ENCODE data around the gene FBXO24.

The FBXO24 gene

GRCh38 chr7:100598425-100598824 is 12.3 kb downstream of the FBXO24 start:
- no peak for FAIRE-seq

- no peak for FAIRE-seq
Measured at GRCh38 chr7:100599911-100600729, 14.0 kb downstream of the FBXO24 start.

- no peak for FAIRE-seq
Measured at GRCh38 chr7:100600730-100601038, 14.6 kb downstream of the FBXO24 start.

DNA sequence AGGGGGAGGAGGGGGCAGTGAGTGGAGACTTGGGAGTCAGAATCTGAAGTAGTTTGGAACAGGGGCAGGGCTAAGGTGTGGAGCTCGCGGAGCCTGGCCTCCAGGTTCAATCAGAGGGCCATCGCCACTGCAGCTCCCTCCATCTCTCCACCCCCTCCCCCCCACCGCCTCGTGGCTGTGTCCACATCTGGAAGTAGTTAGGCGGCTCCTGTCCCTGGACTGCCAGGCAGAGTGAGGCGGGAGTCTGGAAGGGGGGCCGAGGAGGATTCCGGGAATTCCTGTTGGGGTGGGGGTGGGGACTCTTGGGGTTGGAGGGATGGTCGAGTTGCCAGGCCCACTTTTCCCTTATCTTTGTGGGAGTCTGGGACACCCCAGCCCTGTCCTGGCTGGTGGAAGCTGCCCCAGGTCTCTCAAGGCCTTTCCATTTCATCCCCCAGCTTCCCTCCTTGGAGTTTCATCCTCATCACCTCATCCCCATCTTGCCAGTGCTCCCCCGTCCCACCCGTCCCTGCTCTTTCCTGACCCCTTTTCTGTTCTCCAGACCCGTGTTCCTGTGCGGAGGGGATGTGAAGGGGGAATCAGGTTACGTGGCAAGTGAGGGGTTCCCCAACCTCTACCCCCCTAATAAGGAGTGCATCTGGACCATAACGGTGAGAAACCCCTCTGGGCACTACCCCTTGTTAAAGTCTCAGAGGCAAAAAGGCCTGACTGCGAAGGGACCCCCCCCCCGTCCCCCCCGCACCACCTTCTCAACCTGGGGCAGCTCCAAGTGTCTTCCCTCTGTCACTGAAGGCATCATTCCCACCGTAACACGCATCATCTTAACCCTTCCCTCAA is 17.0 kb downstream of the FBXO24 start:
- FAIRE-seq, result no peak

DNA sequence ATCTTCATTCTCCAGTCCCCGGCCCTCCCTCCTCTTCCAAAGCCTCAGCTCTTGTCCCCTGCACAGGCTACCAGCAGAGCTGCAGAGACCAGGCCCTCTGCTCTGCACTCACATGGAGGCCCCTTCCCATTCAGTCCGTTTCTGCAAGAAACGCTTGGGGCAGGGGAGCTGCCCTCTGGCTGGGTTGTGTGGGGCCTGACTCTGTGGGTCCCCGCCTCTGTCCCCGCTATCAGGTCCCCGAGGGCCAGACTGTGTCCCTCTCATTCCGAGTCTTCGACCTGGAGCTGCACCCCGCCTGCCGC is 17.5 kb downstream of the FBXO24 start:
- no peak for FAIRE-seq

GRCh38 chr7:100604028-100604975 is 18.2 kb downstream of the FBXO24 start:
- no peak for FAIRE-seq

- no peak for FAIRE-seq
Measured at GRCh38 chr7:100604976-100605911, 19.1 kb downstream of the FBXO24 start.

DNA sequence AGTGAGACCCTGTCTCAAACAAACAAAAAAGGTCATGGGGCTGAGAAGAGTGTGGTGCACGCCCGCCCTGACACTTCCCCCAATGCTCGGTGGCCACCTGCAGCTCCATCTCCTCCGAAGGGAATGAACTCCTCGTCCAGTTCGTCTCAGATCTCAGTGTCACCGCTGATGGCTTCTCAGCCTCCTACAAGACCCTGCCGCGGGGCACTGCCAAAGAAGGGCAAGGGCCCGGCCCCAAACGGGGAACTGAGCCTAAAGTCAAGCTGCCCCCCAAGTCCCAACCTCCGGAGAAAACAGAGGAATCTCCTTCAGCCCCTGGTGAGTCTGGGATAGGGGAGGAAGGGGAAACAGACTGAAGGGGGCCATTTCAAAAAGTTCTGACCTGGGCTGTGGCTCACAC is 20.2 kb downstream of the FBXO24 start:
- no peak for FAIRE-seq

GRCh38 chr7:100607111-100607510 is 21.0 kb downstream of the FBXO24 start:
- no peak for FAIRE-seq

- no peak for FAIRE-seq
Measured at GRCh38 chr7:100609958-100610357, 23.8 kb downstream of the FBXO24 start.

- peak; percentile 99 for FAIRE-seq
Measured at GRCh38 chr7:100611983-100612729, 26.0 kb downstream of the FBXO24 start, which contains the start of gene MOSPD3. Gene MOSPD3 (plus strand): TSS chr7:100612540. CDS start chr7:100612792, 252 bp downstream.

- no peak for FAIRE-seq
Measured at GRCh38 chr7:100612730-100613390, 26.7 kb downstream of the FBXO24 start.

DNA sequence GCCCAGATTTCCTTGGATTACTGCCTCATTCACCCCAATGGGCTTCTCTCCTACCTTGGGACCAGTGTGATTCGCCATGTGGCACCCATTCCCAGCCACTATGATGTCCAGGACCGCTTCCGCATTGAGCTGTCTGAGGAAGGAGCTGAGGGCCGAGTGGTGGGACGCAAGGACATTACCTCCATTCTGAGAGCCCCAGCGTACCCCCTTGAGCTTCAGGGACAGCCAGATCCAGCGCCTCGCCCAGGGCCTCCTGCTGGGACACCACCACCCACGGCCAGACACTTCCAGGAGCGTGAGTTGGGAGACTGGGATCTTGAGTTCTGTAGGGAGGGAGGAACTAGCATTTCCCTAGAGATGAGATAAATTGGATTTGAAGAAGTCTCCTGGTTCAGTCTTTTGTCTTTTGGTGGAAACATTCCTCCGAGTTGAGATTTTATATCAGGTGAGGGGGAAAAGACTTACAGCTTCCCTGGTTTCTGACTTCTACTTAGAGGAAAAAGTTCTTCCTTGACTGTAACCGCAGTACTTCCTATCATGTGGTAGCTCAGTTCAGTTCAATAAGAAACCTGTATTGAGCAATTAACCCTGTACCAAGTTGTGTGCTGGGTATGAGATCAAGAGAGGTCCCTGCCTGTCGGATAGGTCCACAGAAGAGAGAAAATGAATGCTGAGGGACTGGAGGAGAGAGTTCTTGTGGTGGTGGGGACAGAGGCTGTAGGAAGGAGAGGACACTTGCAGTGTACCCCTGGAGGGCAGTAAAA is 27.5 kb downstream of the FBXO24 start:
- FAIRE-seq, result no peak

- FAIRE-seq, result no peak
Measured at GRCh38 chr7:100614308-100614861, 28.3 kb downstream of the FBXO24 start.

GRCh38 chr7:100620239-100620638 is 34.1 kb downstream of the FBXO24 start:
- FAIRE-seq, result no peak

- no peak for FAIRE-seq
Measured at GRCh38 chr7:100620804-100621203, 34.7 kb downstream of the FBXO24 start.

- FAIRE-seq, result no peak
Measured at GRCh38 chr7:100621554-100621953, 35.4 kb downstream of the FBXO24 start.

GRCh38 chr7:100623951-100624824 is 38.1 kb downstream of the FBXO24 start:
- FAIRE-seq, result no peak

All from islet of Langerhans (tissue), 1 donor.